H1 (cell line): ENCODE data around the gene AFF4. TPM values are rescaled to one million over a fixed set of nuclear protein-coding genes. Genes with fewer than 3 reads are reported as not detected.

Experiments used
- polyA plus RNA-seq, 7 experiments: library from polyadenylated mRNA; depleted of rRNA in 3 of 7; stranded (reverse) in 5 of 7; unstranded in 2 of 7; fragments of >200 nt in 5 of 7; fragments of 200-250 nt in 2 of 7; gene quantifications; 1 replicate in 5 of 7; 2 replicates in 1 of 7; 4 replicates in 1 of 7; pipeline versions ENCODE4 v1.2.1 to v1.2.3, GENCODE V29; 2011 to 2013; ENCODE audit warnings: missing spikeins in 2 of 7, mixed read lengths in 2 of 7
- small RNA-seq: library from polyadenylated mRNA; stranded (forward); fragments of <200 nt; extraction: miRNeasy Mini kit (QIAGEN cat#:217004); gene quantifications from one replicate; pipeline ENCODE3, GENCODE V24; 2013; ENCODE audit not compliant: insufficient read depth
- total RNA-seq: library from RNA; stranded (reverse); fragmentation: NEBNext Ultra II Directional; extraction: Animal tissue kit (Norgen Biotek cat#: 25700); gene quantifications from 2 replicates; pipeline ENCODE4 v1.2.1, GENCODE V29; 2021

The AFF4 gene
- total and polyA plus RNA-seq, 2 of the 8 experiments (the other 6 are each of a cell fraction or from before 2014, with no cell fraction given): 12.0 to 61.4 TPM

Small RNA genes within 50 kb of the gene (small RNA-seq; reads per million reads assigned to genes)
- gene AC113410.1 (not detected), gene ATP6V0E1P1 (not detected), gene RF00019 (not detected), gene RNA5SP192 (not detected)

Other genes with a start within 250 kb of the AFF4 start
- gene KIF3A, start 226.1 kb downstream of the AFF4 start, total RNA-seq: 11.5 and 13.1 TPM in 2 replicates
- gene KIF3A, start 226.1 kb downstream of the AFF4 start, polyA plus RNA-seq (2011; rRNA removed): 2.2 and 3.1 TPM in 2 replicates
- gene CCNI2, start 216.2 kb downstream of the AFF4 start, total RNA-seq: 1.4 TPM in 2 replicates
- 1.3 and 2.3 TPM in 2 replicates for gene CCNI2, start 216.2 kb downstream of the AFF4 start, polyA plus RNA-seq (2011; rRNA removed)
- 33.0 and 33.8 TPM in 2 replicates for gene SEPTIN8, start 186.4 kb downstream of the AFF4 start, total RNA-seq
- 21.2 and 25.8 TPM in 2 replicates for gene SEPTIN8, start 186.4 kb downstream of the AFF4 start, polyA plus RNA-seq (2011; rRNA removed)
- 0.09 and 0.10 TPM in 2 replicates for gene SOWAHA, start 150.3 kb downstream of the AFF4 start, total RNA-seq
- gene SOWAHA, start 150.3 kb downstream of the AFF4 start, polyA plus RNA-seq (2011; rRNA removed): 0.11 and 0.17 TPM in 2 replicates
- 5.2 and 5.7 TPM in 2 replicates for gene SHROOM1, start 133.0 kb downstream of the AFF4 start, total RNA-seq
- gene SHROOM1, start 133.0 kb downstream of the AFF4 start, polyA plus RNA-seq (2011; rRNA removed): 3.9 and 11.8 TPM in 2 replicates
- gene GDF9, start 97.2 kb downstream of the AFF4 start, total RNA-seq: 0.34 TPM in 1 of 2 replicates, not detected in the other
- 0.14 and 0.22 TPM in 2 replicates for gene GDF9, start 97.2 kb downstream of the AFF4 start, polyA plus RNA-seq (2011; rRNA removed)
- 282 and 293 TPM in 2 replicates for gene UQCRQ, start 97.0 kb downstream of the AFF4 start, total RNA-seq
- gene UQCRQ, start 97.0 kb downstream of the AFF4 start, polyA plus RNA-seq (2011; rRNA removed): 177 and 195 TPM in 2 replicates
- gene LEAP2, start 90.0 kb downstream of the AFF4 start, total RNA-seq: 1.1 and 2.9 TPM in 2 replicates
- gene LEAP2, start 90.0 kb downstream of the AFF4 start, polyA plus RNA-seq (2011; rRNA removed): 1.4 and 1.8 TPM in 2 replicates
- 32.9 and 36.6 TPM in 2 replicates for gene ZCCHC10, start 62.9 kb upstream of the AFF4 start, total RNA-seq
- gene ZCCHC10, start 62.9 kb upstream of the AFF4 start, polyA plus RNA-seq (2011; rRNA removed): 17.9 and 22.4 TPM in 2 replicates
- gene HSPA4, start 88.4 kb upstream of the AFF4 start, total RNA-seq: 411 and 445 TPM in 2 replicates
- 24.6 and 28.9 TPM in 2 replicates for gene HSPA4, start 88.4 kb upstream of the AFF4 start, polyA plus RNA-seq (2011; rRNA removed)